GM18511 (cell line): Measurements from ENCODE around the gene CDAN1.
"Not testable (repeated sequence)": the region's sequence is repeated elsewhere in the genome, so short reads cannot be mapped to it uniquely, and the experiment has no call there.

Experiments
- ATAC-seq: cut with Tn5 transposase; IDR thresholded peaks from one replicate; pipeline ENCODE4 v1.9.1; 2021; ENCODE audit warnings: mild to moderate bottlenecking, moderate library complexity; ENCODE audit not compliant: unreplicated experiment

CDAN1 gene, protein sequence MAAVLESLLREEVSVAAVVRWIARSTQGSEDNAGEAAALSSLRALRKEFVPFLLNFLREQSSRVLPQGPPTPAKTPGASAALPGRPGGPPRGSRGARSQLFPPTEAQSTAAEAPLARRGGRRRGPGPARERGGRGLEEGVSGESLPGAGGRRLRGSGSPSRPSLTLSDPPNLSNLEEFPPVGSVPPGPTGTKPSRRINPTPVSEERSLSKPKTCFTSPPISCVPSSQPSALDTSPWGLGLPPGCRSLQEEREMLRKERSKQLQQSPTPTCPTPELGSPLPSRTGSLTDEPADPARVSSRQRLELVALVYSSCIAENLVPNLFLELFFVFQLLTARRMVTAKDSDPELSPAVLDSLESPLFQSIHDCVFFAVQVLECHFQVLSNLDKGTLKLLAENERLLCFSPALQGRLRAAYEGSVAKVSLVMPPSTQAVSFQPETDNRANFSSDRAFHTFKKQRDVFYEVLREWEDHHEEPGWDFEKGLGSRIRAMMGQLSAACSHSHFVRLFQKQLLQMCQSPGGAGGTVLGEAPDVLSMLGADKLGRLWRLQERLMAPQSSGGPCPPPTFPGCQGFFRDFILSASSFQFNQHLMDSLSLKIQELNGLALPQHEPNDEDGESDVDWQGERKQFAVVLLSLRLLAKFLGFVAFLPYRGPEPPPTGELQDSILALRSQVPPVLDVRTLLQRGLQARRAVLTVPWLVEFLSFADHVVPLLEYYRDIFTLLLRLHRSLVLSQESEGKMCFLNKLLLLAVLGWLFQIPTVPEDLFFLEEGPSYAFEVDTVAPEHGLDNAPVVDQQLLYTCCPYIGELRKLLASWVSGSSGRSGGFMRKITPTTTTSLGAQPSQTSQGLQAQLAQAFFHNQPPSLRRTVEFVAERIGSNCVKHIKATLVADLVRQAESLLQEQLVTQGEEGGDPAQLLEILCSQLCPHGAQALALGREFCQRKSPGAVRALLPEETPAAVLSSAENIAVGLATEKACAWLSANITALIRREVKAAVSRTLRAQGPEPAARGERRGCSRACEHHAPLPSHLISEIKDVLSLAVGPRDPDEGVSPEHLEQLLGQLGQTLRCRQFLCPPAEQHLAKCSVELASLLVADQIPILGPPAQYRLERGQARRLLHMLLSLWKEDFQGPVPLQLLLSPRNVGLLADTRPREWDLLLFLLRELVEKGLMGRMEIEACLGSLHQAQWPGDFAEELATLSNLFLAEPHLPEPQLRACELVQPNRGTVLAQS

DNA sequence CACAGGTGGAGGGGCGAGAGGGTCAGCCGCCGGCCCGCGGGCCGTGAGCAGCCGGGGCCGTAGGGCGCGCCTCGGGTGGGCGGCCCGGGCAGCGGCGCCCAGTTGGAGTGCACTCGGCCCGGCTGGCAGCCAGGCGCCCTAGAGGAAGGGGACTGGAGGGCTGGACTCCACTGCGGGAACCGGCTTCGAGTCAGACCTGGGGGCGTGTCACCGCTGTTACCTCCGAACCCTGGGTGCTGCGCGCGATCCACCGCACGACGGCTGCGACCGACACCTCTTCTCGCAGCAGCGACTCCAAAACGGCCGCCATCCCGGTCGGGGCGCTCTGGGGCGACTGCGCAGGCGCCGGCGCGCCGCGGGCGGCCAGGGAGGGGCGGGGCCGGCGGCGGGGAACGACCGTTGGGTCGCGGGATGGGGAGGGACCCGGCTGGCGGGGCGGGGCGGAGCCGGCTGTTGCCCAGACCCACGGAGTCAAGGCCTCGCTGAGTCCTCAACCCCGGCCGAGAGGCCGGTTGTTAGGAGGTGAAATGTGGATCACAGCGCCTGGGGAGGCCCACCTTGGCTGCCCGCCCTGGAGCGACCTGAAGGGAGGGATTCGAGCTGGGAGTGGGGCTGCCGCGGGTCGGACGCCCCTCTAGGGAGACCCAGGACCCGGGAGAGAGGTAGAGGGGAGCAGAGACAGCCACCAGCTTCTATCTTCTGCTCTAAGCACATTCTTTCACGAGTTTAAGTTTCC is at the start of gene CDAN1:
Gene CDAN1, minus strand, starts transcription at position 336 of the 736 bp plus-strand sequence. Its CDS starts 26 bp downstream, at position 310.
- ATAC-seq = peak; percentile 90

DNA sequence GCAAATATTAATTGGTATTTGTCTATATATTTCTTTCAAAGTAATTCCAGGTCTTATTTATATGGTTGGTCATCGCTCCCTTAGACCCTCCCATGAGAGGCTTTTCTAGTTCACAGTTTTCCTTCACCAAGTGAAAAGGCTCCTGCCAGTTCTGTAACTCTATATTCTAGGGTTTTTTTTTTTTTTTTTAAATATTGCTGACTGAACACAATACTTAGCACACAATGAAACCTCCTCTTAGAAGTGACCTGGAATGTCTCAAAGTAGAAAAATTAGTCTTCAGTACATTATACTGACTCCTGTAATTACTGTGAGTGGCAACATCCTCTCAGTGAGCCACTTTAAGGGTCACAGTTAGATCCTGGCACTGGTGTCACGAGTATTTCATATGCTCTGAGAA is 48.6 kb upstream of the CDAN1 start:
- ATAC-seq = no peak

DNA sequence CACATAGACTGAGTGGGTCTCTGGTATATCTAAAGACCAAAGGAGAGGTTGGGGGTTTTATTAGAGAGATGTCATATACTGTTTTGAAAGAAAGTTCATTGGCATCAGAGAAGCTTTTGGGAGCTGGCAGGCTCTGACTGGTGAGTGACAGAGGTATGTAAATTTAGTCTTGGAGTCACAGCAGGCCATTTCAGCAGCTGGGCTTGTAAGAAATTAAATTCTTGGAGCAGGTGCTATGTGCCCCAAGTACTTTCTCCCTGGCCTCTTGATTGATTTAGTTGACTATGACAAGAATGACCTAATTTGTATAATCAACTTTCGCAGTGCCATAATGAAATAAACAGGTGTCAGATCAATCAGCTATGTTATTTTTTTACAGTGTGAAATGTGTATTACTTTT is 47.8 kb upstream of the CDAN1 start:
- ATAC-seq = no peak

DNA sequence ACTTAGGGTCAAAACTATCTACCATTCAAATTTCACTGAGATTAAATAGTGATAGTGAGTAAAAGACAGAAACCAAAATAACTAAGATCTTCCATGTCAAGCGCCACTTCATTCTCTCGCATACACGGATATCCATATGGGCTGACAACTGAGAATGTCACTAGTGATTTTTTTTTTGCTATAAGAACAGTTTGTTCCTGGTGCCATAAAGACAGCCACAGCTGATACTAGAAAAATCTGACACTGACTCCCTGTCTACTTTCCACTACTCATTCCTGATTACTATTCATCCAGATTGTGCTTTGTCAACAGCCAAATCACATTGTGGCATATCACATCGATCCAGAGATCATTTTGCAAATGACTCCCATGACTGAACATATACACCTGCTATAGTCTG is 45.8 kb upstream of the CDAN1 start:
- ATAC-seq = no peak

DNA sequence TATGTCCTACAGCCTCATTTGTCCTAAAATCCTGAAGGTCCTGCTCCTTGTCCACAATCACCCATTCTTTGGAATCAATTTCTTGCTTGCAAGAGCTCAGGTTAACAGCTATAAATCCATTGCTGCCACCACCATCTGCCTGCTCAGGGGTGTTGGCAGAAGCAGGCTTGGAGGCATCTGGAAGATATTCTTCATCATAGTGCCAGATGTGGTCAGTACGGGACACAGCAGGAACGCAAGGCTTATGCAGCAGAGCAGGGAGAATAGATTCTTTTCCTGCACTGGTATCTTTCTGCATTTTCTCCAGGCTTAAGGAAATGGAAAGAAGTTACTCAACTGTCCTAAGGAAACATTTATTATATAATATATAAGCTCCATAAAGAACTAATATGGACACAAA is 38.5 kb upstream of the CDAN1 start:
- ATAC-seq = no peak

DNA sequence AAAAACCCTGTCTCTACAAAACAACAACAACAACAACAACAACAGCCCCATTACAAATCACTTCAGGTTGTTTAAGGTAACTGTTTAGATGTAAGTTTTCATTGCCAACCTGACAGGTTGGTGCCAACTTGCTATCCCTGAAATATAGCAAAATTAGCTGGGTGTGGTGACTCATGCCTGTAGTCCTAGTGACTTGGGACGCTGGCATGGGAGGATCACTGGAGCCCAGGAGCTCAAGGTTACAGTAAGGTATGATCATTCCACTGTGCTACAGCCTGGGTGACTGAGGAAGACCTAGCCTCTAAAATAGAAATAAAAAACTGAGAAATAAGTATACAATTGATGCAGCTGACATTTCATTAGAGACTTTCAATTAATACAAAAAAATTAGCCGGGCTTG is 36.0 kb upstream of the CDAN1 start:
- no peak for ATAC-seq

DNA sequence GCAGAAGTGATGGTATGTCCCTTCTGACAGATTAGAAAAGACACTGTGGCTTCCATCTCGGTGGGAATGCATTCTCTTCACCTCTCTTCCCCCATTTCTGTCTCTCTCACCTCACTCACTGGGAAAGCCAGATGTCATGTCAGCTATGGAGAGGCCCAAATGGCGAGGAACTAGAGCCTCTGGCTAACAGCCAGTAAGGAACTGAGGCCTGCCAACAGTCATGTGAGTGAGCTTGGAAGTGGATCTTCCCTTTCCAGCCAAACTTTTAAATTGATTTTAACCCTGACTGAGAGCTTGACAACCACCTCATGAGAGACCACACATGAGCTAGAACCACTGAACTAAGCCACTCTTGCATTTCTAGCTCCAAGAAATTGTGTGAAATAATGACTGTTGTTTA is 35.2 kb upstream of the CDAN1 start:
- no peak for ATAC-seq

DNA sequence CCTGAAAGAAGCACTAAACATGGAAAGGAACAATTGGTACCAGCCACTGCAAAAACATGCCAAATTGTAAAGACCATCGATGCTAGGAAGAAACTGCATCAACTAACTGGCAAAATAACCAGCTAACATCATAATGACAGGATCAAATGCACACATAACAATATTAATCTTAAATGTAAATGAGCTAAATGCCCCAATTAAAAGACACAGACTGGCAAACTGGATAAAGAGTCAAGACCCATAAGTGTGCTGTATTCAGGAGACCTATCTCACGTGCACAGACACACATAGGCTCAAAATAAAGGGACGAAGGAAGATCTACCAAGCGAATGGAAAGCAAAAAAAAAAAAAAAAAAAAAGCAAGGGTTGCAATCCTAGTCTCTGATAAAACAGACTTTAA is 29.2 kb upstream of the CDAN1 start:
- ATAC-seq = not testable (repeated sequence)

DNA sequence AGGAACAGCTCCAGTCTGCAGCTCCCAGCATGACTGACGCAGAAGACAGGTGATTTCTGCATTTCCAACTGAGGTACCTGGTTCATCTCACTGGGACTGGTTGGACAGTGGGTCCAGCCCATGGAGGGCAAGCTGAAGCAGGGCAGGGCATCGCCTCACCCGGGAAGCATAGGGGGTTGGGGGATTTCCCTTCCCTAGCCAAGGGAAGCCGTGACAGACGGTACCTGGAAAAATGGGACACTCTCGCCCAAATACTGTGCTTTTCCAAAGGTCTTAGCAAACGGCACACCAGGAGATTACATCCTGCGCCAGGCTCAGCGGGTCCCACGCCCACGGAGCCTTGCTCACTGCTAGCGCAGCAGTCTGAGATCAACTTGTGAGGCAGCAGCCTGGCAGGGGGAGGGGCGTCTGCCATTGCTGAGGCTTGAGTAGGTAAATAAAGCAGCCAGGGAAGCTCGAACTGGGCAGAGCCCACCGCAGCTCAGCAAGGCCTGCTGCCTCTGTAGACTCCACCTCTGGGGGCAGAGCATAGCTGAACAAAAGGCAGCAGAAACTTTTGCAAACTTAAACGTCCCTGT is 27.3 kb upstream of the CDAN1 start:
- not testable (repeated sequence) for ATAC-seq

DNA sequence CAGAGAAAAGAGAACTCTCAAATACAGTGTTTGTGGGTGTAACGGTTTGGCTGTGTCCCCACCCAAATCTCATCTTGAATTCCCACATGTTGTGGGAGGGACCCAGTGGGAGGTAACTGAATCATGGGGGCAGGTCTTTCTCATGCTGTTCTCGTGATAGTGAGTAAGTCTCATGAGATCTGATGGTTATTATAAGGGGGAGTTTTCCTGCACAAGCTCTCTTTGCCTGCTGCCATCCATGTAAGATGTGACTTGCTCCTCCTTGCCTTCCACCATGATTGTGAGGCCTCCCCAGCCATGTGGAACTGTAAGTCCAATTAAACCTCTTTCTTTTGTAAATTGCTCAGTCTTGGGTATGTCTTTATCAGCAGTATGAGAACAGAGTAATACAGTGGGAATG is 24.9 kb upstream of the CDAN1 start:
- ATAC-seq = not testable (repeated sequence)

DNA sequence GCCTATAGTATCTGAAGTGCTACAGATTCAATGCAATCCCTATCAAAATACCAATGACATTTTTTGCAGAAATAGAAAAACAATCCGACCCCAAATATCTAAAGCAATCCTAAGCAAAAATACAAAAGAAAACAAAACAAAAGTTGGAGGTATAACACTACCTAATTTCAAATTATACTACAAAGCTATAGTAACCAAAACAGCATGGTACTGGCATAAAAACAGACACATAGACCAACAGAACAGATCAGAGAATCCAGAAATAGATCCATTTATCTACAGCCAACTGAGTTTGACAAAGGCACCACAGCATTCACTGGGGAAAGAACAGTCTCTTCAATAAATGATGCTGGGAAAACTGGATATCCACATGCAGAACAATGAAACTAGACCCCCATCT is 23.8 kb upstream of the CDAN1 start:
- no peak for ATAC-seq

DNA sequence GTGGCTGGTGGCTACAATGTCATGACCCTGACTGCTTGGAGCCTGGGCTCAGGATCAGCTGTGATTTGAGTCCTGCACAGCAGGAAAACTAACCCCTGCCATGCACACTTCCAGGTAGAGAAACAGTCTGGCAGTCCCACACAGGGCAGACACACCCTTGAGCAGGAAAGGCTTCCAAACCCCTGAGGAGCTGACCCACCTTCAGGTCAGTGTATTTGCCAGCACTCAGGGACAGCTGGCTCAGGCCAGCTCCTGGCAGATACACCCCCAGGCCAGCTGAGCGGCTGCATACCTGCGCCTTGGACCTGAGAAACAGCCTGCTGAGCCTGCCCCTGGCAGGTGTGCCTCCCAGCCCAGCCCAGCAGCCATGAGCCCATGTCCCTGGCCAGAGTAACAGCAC is 22.2 kb upstream of the CDAN1 start:
- ATAC-seq = no peak

DNA sequence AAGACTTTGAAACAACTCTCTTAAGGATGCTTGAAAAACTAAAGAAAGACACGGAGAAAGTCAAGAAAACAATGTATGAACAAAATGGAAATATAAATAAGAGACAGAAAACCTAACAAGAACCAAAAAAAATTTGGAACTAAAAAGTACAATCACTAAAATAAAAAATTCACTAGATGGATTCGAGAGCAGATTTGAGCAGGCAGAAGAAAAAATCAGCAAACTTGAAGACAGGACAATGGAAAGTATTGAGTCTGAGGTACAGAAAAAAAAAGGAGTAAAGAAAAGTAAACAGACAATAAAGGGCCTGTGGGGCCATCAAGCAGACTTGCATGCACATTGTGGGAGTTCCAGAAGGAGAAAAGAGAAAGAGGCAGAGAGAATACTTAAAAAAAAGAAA is 13.4 kb upstream of the CDAN1 start:
- no peak for ATAC-seq

DNA sequence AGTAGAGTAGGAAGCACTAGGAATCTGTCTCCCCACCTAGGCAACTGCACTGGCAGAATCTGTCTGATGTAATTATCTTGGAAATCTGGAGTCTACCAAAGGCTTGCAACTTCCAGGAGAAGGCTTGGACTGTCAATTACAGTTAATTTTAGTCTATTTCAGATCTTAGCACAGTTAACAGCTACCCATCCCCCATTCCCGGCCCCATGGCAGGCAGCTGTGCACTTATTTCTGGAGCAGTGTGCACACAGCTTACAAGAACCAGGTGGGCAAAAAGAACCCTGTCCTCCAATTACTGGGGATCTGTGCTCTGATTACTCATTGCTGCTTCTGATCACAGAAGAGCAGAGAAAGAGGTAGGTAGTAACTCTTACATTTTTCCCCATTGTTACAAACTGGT is 12.3 kb upstream of the CDAN1 start:
- ATAC-seq = no peak

DNA sequence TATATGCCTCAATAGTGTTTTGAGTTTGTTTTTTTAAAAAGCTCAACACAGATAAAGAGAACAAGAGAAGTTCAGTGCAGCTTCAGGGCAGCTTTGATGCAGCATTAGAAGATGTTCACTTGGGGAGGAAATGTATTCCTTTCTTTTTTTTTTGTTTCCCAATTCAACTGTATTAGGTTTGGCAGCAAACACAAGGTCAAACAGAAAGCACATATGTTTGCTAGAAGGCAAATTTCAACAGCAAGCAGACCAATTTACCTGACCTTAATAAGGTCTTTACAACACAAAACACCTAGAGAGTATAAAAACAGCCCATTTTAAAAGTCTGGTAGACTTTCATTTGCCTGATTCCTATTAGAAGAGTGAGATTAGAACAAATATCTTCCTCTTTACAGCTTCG is 7.3 kb upstream of the CDAN1 start:
- no peak for ATAC-seq

DNA sequence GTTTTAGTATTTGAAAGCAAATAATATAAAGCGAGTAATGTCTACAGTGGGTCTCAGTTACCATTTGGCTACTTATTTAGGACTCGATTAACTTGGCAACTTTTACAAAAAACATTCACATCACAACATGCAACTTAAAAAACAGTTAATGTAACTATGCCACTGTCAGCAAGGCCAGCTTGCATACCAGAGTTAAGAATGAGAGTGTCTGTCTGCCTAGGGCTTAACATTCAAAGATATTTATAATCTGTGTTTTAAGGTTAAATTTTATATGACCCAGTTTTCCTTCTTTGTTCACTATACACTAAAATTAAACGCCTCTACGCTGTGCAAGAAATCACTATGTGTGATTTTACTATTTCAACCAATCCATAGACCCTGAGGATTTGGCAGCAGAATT is 5.2 kb upstream of the CDAN1 start:
- ATAC-seq = no peak

DNA sequence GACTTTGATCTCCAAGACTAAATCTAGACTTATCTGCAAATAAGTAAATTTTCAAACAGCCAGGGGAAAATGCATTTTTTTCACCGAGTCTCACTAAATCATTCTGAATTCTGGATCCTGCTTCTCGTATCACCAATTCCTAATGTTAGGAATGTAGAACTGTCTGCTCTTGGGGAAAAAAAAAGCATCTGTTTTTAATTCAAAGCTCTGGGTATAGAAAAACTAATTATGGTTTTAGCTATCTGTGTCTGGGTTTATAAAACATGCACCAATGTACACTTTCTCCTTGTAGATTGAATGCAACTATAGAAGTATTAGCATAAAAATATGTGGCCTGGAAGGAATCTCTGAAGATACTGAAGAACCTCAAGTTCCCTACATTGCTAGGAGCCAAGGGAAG is 4.8 kb upstream of the CDAN1 start:
- ATAC-seq = no peak

DNA sequence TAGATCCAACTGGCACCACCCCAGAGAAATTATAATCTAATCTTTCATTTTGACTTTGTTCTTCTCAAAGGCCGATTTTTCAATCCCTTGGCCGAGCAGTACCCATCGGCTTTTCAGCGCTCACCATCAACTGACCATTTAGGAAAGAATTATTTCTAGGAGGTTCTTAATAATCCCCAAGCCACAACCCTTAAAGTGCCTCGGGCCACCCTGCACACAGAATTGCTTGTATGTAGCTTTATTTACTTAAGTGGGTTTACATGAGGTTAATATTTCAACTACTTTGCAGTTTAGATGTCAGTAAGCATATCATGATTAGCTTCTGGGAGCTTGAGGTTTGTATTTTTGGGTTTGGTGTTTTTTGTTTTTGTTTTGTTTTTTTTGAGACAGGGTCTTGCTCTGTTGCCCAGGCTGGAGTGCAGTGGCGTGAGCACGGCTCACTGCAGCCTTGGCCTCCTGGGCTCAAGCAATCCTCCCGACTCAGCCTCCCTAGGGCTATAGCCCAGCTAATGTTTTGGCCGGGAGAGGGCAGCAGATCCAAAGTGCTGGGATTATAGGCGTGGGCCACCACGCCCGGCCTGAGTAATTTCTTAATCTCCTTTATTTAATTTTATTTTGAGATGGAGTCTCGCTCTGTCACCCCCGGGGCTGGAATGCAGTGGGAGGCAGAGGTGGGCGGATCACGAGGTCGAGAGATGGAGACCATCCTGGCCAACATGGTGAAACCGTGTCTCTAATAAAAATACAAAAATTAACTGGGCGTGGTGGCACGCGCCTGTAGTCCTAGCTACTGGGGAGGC is 801 bp upstream of the CDAN1 start:
- ATAC-seq = no peak

DNA sequence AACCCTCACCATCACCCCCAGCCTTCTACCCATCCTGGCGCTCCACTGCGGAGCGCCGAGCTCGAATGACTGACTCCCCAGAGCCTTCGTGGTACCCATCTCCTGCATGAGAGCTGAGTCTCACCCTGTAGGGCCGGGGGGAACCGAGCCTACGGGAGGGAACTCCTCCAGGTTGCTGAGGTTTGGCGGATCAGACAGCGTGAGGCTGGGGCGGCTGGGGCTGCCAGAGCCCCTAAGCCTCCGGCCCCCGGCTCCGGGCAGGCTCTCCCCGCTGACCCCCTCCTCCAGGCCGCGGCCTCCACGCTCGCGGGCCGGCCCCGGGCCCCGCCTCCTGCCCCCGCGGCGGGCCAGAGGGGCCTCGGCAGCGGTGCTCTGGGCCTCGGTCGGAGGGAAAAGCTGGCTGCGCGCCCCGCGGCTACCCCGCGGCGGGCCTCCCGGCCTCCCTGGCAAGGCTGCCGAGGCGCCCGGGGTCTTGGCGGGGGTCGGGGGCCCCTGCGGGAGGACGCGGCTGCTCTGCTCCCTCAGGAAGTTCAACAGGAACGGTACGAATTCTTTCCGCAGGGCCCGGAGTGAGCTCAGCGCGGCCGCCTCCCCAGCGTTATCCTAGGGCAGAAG is 643 bp downstream of the CDAN1 start:
- ATAC-seq = peak; percentile 33
